NCI-H2227 treated with DMSO at 0.1 percent for 48 hours (cell line): ENCODE results near the gene KIF1B.
"Not testable (repeated sequence)": the region's sequence is repeated elsewhere in the genome, so short reads cannot be mapped to it uniquely, and the experiment has no call there.

Source experiments
- DNase-seq: peaks from one replicate; lab custom pipeline; 2025; lab: John Stamatoyannopoulos, UW

The KIF1B gene

GRCh38 chr1:10192263-10192662, 18.1 kb upstream of the KIF1B start:
- no peak for DNase-seq

DNA sequence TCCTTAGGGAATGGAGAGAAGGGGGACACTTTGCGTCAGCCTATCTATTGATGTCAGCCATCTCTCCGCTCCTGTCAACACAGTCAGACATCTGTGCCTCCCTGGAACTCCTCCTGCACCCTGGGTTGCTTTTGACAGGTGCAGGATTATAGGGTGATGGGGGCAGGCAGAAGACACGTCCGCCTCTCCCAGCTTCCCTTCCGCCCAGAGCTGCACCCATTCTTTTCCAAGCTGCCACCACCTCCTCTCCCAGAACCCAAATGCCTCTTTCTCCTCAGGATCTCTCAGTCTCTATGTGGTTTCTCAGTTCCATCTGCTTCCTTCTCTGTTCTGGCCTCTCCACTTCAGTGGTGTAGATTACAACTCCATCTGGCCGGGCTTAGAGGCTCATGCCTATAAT, 17.1 kb upstream of the KIF1B start:
- no peak for DNase-seq

- DNase-seq, result no peak
These were observed 14.8 kb upstream of the KIF1B start for GRCh38 chr1:10195570-10195969.

DNA sequence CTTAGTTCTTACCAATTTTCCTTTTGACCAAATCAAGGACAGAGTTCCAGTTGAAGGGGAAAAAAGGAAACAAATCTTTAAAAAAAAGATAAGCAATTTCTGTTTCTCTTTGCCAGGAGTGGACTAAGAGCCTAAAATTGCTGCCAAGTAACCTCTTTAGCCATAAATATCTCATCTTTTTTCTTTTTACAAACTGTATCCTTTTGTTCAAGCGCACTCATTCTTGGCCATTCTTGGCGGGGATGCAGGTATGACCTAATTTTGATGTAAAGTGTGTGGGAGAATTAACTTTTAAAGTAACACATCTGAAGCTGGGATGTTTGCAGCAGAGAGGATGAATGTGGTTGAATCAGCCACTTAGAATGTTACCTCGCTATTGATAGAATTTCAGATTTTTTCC, 13.4 kb upstream of the KIF1B start:
- DNase-seq, result no peak

- no peak for DNase-seq
These were observed 9.8 kb upstream of the KIF1B start for GRCh38 chr1:10200620-10201019.

DNA sequence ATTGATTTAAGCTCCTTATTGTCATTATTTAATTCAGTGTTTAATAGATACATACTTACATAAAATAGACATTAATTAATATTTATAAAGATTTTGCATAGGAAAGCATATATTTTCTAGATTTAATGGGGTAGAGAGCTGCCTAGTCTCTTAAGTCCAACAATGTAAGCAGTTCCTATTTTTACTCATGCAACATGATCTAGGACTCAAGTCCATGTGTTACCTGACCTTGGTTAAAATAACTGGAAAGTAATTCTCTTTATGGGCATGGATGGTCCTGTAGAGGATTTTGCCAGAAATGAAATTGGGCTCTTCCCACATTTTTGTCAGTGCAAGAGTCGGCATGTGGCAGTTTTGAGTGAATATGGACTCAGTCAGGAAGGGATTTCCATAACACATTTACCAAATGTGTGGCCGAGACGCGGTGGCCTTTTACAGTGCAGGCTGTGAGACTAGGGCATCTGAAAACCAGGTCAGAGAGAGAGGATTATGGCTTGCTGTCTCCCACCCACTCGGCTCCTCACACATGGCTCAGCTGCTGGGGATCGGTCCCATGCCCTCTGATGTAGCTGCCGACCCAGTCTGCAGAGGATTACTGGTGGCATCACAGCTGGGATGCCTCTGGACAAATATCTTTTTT, 6.2 kb upstream of the KIF1B start:
- no peak for DNase-seq

DNA sequence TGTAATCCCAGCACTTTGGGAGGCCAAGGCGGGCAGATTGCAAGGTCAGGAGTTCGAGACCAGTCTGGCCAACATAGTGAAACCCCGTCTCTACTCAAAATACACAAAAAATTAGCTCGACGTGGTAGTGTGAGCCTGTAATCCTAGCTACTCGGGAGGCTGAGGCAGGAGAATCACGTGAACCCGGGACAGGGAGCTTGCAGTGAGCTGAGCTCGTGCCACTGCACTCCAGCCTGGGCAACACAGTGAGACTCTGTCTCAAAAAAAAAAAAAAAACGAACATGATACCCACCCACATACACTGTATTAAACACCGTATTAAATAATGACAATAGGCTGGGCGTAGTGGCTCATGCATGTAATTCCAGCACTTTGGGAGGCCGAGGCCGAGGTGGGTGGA, 5.2 kb upstream of the KIF1B start:
- DNase-seq, result not testable (repeated sequence)

DNA sequence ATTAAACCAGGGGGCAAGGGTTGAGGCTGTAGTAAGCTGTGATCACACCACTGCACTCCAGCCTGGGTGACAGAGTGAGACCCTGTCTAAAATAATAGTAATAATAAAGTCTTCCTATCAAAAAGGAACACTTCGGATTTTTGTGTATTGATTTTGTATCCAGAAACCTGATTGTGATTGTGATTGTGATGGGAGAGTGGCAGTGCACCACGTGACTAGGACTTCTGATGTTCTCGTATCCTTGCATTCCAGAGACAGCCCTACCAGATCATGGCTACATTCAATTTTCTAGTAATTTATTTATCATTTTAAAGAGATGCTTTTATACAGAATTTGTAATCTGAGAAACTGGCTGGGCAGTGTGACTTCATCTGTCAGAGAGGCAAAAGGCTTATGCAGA, 2.6 kb upstream of the KIF1B start:
- no peak for DNase-seq

- DNase-seq, result no peak
These were observed 1.8 kb upstream of the KIF1B start for GRCh38 chr1:10208537-10208936.

DNA sequence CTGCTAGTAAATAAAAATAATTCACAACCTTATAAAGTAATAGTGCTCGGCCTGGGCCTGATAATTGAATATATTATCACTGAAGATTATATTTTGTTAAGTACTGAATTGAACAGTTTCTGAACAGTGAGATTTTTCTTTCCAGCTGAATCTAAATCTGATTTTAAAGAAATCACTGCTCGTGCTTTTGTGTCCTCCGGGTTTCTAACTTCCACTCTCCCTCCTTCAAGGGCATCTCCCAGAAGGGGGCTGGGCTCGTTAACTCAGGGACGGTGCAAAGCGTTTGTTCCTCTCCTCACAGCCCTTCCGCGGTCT, 823 bp upstream of the KIF1B start:
- DNase-seq, result no peak

DNA sequence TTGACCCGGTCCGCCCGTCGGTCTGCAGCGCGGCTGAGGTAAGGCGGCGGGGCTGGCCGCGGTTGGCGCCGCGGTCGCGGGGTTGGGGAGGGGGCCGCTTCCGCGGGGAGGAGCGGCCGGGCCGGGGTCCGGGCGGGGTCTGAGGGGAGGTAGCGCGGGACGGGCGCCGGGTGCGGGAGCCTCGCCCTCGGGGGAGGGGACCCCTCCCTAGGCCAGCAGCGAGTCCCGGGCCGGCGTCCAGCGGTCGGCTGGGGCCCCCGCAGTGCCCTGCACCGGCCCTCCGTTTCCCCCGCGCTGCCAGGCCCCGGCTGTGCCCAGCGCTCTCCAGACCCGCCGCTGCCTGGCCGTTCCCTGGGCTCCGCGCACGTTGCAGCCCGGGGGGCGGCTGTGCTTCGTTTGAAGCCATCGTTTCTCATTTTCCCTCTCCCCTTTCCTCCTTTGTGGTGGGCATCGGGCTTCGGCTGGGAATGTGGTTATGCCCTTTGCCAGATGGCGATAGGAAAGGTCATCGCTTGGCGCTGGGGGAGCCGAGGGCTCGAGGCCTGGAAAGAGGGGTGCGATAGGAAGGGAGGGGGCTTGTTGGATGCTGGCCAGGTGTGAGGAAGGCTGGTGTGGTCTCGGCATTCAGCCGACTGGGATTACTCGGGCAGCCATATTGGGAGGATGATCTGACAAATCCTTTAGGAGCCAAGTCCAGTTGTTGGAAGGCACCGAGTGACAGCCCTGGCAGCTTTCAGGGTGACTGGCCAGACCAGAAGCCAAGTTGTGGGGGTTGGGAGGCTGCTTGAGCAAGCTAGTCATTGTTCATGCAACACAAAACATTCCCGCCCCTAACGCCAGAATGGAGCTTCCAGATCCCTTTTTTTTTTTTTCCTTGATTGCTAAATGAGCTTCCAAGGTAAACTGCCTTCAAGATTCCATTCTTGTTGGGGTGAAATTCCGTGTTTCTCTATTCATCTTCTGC, 753 bp downstream of the KIF1B start:
- peak; percentile 43 for DNase-seq

- DNase-seq, result peak; percentile 43
These were observed 1.5 kb downstream of the KIF1B start for GRCh38 chr1:10211805-10212410.

GRCh38 chr1:10212476-10212875, 2.1 kb downstream of the KIF1B start:
- DNase-seq, result no peak

- no peak for DNase-seq
These were observed 2.9 kb downstream of the KIF1B start for GRCh38 chr1:10213186-10213705.

GRCh38 chr1:10216090-10216749, 5.8 kb downstream of the KIF1B start:
- no peak for DNase-seq

GRCh38 chr1:10217748-10218441, 7.5 kb downstream of the KIF1B start:
- DNase-seq, result no peak

GRCh38 chr1:10220200-10220599, 9.8 kb downstream of the KIF1B start:
- no peak for DNase-seq

GRCh38 chr1:10220657-10221056, 10.3 kb downstream of the KIF1B start:
- not testable (repeated sequence) for DNase-seq

GRCh38 chr1:10225573-10225972, 15.2 kb downstream of the KIF1B start:
- DNase-seq, result no peak

GRCh38 chr1:10228528-10228927, 18.2 kb downstream of the KIF1B start:
- no peak for DNase-seq

GRCh38 chr1:10229903-10230302, 19.5 kb downstream of the KIF1B start:
- no peak for DNase-seq

DNA sequence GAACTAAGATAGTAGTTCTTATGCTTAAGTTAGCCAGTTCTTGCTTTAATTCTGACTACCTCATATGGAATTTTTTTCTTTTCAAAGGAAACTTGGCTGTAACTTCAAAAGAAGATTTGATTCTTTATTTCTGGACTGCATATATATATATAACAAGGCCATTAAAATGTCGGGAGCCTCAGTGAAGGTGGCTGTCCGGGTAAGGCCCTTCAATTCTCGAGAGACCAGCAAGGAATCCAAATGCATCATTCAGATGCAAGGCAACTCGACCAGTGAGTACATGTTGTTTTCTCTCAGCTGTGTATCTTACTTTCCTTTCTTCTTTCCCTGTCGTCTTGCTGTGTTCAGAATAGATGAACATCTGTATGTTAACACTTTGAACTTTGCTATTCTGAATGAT, 21.8 kb downstream of the KIF1B start:
- no peak for DNase-seq
